Nucleus accumbens (tissue), 56 donors: ENCODE measurements around the gene ZNF285.
"Not testable (repeated sequence)": the region's sequence is repeated elsewhere in the genome, so short reads cannot be mapped to it uniquely, and the experiment has no call there.

ENCODE experiments used
- DNase-seq, 56 donors: peaks; one replicate each; lab custom pipeline; 2025; lab: John Stamatoyannopoulos, UW

ZNF285 gene

DNA sequence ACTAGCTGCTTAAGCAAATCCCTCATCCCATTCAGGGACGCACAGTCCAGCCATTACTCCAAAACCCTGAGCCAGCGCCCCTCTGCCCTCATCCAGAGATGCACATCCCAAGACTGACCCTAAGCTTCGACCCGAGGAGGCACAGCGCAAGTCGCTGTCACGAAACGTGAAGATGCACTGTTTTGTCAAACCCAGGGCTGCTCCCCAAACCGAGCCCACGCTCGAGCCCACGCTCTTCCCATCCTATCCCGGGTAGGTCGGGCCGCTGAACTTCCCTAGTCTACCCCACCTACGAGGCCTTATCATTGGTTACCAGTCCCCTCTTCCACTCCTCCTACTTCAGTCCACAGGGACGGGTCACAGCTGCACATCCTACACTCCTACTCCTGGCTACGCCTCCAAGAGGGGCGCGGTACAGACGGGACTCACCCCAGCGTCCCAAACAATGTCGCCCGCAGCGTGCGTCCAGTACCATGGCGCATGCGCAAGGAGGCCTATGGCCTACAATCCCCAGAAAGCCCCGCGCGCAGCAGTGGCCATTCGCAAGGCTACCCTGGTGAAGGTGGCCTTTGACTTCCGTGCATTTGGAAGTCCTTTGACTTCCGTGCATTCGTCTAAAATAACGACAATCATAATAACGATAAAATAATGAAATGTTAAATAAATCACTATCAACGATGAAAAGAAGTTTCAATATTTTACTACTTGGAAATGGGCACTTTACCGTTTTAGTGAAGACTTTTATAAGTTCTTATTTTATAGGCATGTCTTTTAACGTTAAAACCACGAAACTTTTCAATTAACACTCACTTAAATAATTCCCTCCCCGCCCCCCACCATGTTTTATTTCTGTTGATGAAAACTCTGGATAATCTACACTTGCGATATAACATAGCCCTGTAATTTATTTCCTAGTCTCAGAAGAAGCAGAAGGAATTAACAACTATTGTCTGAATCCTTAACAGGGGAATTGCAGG is at the start of gene ZNF285:
Gene ZNF285 (minus strand): TSS at position 470 of the 977 bp plus-strand sequence. CDS start 4,395 bp downstream, outside the sequence.
- no peak for DNase-seq

DNA sequence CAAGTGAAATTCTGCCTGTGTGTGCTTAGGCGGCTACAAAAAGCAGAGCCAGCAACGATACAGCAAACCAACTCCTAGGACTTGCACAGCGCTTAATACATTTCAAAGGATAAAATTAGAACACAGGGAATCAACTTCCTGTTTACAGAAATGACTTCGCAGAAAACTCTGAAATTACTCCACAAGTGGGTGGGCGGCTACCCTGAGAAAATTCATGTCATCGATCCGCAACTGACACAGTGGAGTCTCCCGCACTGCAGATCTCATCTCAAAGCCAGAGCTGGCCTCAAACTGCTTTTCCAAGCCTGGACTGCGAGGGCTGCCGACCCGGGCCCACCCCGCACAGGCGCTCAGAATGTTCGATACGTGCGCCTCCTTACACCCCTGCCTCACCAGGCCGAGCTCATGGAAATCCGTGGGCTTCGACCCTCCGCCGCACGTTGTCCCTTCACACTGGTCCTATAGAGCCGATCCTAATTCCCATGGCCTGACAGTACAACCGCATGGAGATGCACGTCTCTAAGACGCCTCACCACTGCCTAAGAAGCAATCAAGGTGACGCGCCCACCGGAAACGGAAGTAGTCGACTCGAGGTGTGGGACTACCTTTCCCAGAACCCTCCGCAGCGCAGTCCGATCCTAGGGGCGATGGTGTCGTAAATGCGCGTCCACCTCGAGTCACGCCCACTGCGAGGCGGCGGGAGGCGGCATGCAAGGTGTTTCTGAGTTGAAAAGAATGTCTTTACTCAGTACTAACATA is 46.7 kb upstream of the ZNF285 start, which contains the start of gene ZNF229:
Gene ZNF229 (minus strand): TSS at position 557 of the 759 bp plus-strand sequence. CDS start 5,625 bp downstream, outside the sequence.
- peak in 55 of 56 donors; percentile 8 to 93 (median 69) for DNase-seq

DNA sequence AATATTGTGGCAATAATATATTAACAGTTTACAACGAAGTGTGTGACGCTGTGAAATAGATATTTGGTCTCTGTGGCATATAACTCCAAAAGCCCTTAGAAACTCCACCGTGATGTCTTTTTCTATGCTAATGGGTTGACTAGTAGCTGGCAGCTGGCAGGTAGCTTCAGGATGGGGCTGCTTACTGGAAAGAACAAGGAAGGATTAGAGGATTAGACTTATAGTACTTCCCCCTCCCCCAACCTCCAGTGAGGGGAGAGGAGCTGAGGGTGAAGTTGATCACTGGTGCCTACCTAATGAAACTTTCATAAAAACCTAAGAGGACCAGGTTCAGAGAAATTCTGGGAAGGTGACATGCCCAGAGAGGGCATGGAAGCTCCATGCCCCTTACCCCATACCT is 37.0 kb upstream of the ZNF285 start:
- DNase-seq = no peak

DNA sequence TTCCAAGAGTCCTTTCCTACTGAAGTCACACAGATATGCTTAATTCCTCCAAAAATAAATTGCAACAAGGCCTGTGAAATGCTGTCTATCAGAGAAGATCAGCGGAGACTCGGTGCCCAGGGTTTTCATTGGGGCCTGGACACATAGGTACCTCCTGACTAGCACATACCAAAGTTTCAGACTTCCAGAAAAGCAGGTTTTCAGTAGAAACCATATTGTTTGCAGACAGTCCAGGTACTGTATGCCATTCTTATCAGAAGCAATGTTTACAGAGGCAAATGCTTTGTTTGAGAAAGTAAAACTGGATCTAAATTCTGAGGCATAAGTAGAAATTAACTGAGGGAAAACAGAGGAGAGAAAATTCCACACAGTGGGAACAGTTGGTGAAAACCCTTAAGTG is 34.0 kb upstream of the ZNF285 start:
- no peak for DNase-seq

DNA sequence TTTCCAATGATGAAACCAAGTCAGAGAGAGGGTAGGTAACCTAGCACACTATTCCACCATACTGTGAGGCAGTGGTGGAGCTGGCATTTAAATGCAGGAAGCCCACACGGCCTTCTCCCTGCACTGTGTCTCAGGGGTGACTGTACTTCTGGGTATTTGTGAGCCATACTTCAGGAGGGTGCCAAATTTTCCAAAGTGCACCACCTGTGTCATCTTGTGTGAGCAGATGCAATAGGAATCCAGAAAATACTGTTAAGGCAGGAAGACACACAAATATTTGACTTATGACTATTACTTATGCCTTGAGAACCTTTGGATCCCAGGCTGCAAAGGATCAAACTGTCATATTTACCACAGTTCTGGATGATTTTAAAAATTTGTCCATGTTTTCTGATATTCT is 29.5 kb upstream of the ZNF285 start:
- no peak for DNase-seq

DNA sequence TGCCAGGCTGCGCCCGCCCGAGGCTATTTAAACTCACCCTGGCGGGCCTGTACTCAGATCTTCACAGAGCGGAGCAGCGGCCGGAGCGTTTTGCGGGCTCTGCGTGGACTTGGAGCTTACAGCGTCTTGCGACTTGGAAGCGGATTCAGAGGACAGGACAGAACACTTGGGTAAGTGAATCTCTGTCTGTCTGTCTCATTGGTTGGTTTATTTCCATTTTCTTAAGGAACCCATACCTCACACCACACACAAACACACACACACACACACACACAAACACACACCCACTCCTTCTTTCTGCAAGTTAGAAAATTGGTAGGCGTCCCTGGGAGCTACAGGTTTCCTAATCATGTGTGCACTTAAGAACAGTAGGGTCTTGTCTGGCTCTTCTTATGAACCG is 14.1 kb upstream of the ZNF285 start:
- not testable (repeated sequence) for DNase-seq

DNA sequence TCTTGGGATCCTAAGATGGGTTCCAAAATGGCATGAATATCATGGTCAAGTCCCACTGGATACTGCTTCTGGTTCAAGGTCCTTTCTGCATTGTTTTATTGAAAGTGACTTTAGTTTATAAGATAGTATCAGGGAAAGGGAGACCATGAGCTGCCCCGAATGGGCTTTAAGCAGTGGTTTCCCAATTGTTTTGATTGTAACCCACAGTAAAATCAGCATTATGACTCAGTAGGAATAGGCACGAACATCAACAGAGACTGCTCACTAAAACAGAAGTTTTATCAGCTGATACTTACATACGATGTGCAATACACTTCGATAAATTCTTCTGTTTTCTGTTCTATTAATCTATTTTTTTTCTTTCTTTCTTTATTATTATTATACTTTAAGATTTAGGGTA is 12.1 kb downstream of the ZNF285 start:
- not testable (repeated sequence) for DNase-seq

DNA sequence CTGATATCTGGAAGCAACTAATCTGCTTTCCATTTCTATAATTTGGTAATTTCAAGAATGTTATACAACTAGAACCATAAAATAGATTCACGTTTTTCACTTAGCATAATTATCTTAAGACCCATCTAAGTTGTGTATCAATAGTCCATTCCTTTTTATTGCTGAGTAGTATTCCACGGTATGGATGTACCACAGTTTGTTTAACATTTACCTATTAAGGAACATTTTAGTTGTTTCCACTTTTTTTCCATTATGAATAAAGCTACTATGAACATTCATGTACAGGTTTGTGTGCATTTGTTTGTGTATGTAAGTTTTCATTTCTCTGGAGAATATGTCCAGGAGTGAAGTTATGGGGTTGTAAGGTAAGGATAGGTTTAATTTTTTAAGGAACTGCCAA is 26.6 kb downstream of the ZNF285 start:
- DNase-seq = no peak

DNA sequence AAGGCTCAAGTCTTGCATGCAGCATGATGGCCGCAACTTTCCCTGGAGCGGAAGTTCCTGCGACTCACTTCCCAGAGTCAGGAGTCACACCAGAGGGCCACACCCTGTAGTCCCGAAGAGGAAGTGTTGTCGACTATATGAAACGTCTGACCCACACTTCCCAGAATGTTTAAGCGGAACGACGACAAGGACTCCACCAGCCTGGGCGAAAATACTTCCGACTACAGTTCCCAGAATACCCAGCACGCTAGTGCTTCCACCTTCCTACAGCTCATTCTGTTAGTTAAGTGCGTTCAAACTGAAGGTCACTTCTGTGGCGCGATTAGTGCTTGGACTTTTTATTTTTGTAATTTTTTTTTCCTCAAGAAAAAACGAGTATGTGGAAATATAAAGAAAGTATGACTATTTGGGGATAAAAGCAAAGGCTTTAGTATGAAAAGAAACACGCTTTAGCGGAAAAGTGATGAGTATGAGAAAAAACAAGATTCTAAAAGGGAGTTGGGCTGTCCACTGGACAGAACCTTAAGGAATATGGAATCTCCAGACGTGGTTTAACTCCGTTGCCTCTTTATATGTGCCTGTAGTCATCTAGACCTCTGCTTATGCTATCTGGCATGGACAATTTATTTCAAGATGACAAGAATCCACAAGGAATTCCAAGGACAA is 29.5 kb downstream of the ZNF285 start:
- no peak for DNase-seq

DNA sequence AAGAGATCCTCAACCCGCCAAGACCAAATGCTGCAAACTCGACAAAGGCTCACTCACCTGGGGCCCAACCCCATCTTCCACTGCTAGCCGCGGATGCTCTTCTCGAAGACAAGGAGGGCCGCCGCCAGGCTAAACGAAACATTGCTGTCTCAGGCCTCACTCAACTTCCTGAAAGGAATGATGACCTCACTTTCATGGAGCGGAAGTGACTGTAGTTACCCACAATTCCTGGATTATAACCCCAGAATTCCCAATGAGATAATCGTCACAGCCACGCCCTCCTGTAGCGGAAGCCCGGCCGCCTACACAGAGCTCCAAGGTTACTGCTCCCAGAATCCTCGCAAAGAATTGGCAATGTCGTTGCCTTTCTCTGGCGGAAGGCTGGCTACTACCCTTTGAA is 34.4 kb downstream of the ZNF285 start:
- no peak for DNase-seq

DNA sequence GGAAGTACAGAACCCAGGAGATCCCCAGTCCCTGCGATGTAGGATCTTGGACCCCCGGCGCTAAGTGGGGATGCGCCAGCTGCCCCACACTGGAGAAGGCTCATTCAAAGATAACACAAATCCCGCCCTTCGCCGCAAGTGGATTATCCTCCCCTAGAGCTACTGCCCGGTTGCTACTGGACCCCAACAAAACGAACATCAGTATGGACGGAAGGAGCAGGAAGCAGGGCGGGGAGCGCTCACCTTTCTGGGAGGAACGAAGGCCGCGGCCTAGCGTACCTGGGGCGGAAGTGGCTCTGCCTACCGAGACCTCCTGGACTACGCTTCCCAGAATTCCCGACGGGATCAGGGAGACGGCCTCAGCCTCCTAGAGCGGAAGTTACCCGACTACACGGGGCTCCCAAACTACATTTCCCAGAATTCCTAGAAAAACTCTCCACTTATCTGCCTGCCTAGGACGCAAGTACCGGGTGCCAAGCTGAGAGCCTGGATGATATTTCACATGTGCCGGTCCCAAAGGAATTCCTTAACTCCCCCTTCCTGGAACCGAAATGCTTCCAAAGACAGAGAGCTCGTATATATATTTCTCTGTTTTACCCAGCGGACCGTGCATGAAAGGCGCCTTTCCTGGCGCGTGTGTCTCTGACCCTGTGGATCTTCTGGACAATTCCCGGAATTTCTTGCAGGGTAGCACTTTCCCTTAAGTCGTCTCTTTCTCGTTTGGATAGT is 44.9 kb downstream of the ZNF285 start, which contains the start of gene ZNF112:
Gene ZNF112 (minus strand): TSS at position 298 of the 729 bp plus-strand sequence. CDS start 16,141 bp downstream, outside the sequence.
- peak; percentile 36 to 96 (median 89) for DNase-seq

DNA sequence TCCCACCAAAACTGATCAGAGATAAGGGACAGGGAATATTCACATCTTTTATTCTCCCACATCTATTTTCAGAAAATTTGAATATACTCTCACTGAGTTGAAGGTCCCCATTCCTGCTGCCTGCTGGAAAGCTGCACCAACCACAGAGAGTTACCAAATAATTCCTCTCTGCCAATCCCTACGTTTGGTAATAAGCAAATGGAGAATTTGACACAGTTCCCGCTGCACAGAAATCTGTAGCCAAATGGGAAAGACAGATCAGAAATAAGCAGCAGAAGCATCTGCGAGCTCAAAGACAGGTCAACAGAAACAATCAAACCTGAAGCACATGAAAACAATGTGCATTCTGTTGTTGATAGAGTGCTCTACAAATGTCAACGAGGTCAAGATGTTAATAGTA is 54.9 kb downstream of the ZNF285 start:
- no peak for DNase-seq

DNA sequence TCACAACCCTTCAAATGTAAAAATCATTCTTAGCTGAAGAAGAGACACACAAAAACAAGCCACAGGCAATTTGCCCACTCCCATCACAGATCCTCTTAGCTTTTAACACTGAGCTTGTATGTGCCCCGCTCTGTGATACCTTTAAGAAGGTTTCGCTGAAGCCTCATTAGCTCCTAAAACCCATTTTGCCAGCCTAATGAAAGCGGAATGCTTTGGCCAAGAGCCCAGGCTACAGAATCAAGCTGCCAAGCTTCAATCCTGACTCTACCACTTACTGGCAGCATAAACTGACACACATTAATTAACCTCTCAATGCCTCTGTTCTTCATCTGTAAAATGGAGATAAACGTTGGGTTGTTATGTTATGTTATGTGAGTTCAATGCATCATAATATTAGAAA is 55.4 kb downstream of the ZNF285 start:
- peak in 23 of 56 donors; percentile 1 to 54 (median 11) for DNase-seq

DNA sequence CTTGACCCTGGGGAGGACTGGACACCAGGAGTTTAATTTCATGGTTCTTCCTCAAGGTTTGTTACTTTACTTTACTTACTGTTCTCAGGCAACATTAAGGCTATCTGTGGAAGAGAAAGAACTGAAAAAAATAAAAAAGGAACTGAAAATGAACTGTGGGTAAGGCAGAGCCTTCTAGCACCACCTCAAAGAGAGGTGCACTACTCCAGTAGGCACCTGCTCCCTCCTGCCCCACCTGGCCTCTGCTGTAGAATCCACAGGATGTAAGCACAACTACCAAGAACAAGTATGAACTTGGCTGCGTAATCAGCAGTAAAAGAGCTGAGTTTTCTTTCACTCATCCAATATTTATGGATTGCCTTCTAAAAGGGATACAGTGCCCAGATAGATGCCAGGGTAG is 57.2 kb downstream of the ZNF285 start:
- DNase-seq = no peak

DNA sequence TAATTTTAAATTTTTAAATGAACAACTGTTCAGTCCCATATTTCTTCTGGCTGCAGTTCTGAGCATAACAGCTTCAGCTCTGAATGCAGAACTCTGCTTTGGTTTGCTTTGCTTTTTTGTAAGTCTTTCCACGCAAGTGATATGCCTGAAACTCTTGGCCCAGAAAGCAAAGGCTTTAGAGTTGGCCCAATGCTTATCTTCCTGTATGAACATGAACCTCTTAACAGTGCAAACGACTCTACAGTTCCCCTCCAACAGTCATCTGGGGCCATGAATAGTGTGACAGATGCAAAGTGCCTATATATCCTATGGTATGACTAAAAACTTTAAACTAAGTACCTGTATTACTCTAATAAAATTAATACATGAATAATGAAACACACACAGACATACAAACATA is 59.6 kb downstream of the ZNF285 start:
- no peak for DNase-seq

DNA sequence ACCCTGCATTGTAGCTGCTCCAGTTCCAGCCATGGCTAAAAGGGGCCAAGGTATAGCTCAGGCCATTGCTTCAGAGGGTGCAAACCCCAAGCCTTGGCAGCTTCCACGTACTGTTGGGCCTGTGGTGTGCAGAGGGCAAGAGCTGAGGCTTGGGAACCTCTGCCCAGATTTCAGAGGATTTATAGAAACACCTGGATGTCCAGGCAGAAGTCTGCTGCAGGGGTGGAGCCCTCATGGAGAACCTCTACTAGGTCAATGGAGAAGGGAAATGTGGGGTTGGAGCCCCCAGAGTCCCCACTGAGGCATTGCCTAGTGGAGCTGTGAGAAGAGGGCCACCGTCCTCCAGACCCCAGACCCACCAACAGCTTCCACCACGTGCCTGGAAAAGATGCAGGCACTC is 66.8 kb downstream of the ZNF285 start:
- DNase-seq = not testable (repeated sequence)
